Brain microvascular endothelial cell (primary cell): ENCODE data around the gene MTCL3.

Experiments
- DNase-seq: peaks from one replicate; pipeline ENCODE4 v3.0.0-alpha.2; 2020
- H3K27ac ChIP-seq: fragments of 250-450 bp; sonication (Bioruptor Pico); 2 replicates; pipeline ENCODE4 v1.5.1; 2020; ENCODE audit warnings: mild to moderate bottlenecking, moderate library complexity
- H3K27me3 ChIP-seq: fragments of 250-450 bp; sonication (Bioruptor Pico); replicated peaks from 2 replicates; pipeline ENCODE4 v1.5.1; 2020; ENCODE audit warnings: mild to moderate bottlenecking
- H3K36me3 ChIP-seq: fragments of 250-450 bp; sonication (Bioruptor Pico); replicated peaks from 2 replicates; pipeline ENCODE4 v1.5.1; 2020; ENCODE audit warnings: mild to moderate bottlenecking
- H3K4me3 ChIP-seq: 2 replicates; pipeline ENCODE4 v1.5.1; 2011; ENCODE audit warnings: low read depth, mild to moderate bottlenecking, control low read depth, low read length, moderate library complexity
- in situ Hi-C: cut with HindIII; loops from 2 replicates; pipeline ENCODE4 v1.10.0; 2017; ENCODE audit warnings: low sequenced_read_pairs, low pct_ligation_motif_present
- TF ChIP-seq, protein P1 (sequence below): IDR thresholded peaks from 2 replicates; pipeline ENCODE4 v1.5.1; 2011; ENCODE audit warnings: low read depth, mild to moderate bottlenecking, moderate library complexity, low read length, control low read depth, inconsistent platforms; ENCODE audit errors: missing control alignments

The MTCL3 gene

DNA sequence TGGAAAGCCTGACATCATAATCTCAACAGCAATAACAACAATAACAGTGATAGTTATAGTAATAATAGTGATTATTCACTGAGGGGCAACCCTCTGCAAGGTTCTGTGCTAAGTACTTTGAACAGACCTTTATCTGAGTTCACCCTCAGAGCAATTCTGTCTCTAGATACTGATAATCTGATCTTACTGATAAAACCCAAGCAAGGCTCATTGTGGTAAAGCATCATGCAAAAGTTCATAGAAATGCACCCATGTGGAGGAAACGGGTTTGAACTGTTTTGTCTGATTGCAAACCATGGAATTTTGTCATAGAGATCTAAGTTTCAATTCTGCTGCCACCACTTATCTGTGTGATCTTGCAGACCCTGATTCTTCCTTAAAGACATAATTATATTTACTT, 58.7 kb downstream of the MTCL3 start:
- Histone ChIP-seq H3K36me3 (no peaks in the 10 kb centered on the region), H3K27me3 (no peaks in the 10 kb centered on the region), H3K4me3 (no peak overlapping the region), H3K27ac (no peak overlapping the region)
- in situ Hi-C loops, result no loop called here
- DNase-seq, result no peak
- TF ChIP-seq, protein P1, sequence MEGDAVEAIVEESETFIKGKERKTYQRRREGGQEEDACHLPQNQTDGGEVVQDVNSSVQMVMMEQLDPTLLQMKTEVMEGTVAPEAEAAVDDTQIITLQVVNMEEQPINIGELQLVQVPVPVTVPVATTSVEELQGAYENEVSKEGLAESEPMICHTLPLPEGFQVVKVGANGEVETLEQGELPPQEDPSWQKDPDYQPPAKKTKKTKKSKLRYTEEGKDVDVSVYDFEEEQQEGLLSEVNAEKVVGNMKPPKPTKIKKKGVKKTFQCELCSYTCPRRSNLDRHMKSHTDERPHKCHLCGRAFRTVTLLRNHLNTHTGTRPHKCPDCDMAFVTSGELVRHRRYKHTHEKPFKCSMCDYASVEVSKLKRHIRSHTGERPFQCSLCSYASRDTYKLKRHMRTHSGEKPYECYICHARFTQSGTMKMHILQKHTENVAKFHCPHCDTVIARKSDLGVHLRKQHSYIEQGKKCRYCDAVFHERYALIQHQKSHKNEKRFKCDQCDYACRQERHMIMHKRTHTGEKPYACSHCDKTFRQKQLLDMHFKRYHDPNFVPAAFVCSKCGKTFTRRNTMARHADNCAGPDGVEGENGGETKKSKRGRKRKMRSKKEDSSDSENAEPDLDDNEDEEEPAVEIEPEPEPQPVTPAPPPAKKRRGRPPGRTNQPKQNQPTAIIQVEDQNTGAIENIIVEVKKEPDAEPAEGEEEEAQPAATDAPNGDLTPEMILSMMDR, result no peak

DNA sequence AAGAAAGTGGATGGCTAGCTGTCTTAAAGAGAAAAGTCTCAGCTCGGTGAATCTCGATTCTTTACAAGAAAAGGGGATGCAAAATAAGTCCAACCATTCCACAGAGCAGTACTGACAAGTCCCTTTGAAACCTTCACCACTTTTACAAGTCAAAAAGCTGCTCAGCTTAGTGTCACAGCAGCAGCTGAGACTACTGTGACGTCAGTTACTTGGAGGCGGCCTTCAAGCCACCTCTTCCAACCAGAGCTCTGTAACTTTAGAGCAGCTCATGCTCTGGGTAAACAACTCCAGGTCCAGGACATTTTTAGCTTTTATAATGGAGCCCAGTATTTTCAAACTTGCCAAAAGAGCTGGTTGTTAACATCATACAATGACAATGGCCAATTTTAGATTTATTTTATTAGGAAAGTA, 59.9 kb downstream of the MTCL3 start, which contains the start of gene KIAA0408:
KIAA0408 (minus strand) TSS at position 159 of the 411 bp plus-strand sequence. CDS start 5,408 bp downstream, outside the sequence.
- H3K36me3 ChIP-seq, result no peaks in the 10 kb centered on the region
- H3K27ac ChIP-seq, result peak within 1 kb of the TSS; percentile 38
- TF ChIP-seq, protein P1, result no peak
- H3K4me3 ChIP-seq, result no peak within 1 kb of the TSS
- in situ Hi-C loops, result no loop called here
- DNase-seq, result peak; percentile 59
- no peaks in the 10 kb centered on the region for H3K27me3 ChIP-seq

DNA sequence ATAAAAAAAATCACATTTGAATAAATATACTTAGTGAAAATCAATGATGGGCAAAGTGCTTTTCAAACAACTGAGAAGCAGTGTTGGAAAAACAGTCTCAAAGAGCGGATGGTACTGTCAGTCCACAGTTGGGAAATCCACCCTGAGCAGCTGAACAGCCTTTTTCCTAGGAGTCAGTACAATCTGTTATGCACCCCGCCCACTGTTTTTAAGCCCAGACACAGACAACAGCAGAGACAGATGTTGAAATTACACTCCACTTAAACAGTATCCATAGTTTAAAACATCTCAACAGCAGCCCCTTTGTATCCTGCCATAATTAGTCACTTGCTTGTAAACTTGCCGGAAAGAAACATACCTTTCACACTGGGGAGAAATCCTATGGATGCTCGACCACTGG, 60.3 kb downstream of the MTCL3 start:
- Histone ChIP-seq H3K27me3 (no peaks in the 10 kb centered on the region), H3K27ac (peak overlapping the region; percentile 38), H3K4me3 (no peak overlapping the region), H3K36me3 (no peaks in the 10 kb centered on the region)
- peak; percentile 42 for DNase-seq
- in situ Hi-C loops, result no loop called here
- TF ChIP-seq, protein P1, result no peak

DNA sequence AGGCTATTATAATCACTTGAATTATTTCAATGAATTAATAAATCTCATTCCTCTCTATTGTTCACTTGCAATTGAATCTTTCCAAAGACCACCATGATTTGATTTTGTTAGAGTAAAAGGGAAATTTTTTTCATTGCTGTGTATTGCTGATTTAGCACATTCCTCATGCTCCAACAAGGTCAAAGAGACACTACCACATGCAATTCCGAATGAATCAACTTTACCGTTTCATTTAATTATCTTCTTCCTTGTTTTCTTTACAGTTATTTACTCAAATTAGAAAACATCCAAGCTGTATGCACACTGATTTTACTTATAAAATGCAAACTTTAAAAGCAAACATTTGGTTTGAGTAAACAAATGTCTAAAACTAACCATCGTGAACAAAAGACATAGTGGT, 60.9 kb downstream of the MTCL3 start:
- no peak for DNase-seq
- H3K36me3 ChIP-seq, result no peaks in the 10 kb centered on the region
- H3K27me3 ChIP-seq, result no peaks in the 10 kb centered on the region
- in situ Hi-C loops, result no loop called here
- no peak overlapping the region for H3K27ac ChIP-seq
- TF ChIP-seq, protein P1, result no peak
- H3K4me3 ChIP-seq, result no peak overlapping the region

DNA sequence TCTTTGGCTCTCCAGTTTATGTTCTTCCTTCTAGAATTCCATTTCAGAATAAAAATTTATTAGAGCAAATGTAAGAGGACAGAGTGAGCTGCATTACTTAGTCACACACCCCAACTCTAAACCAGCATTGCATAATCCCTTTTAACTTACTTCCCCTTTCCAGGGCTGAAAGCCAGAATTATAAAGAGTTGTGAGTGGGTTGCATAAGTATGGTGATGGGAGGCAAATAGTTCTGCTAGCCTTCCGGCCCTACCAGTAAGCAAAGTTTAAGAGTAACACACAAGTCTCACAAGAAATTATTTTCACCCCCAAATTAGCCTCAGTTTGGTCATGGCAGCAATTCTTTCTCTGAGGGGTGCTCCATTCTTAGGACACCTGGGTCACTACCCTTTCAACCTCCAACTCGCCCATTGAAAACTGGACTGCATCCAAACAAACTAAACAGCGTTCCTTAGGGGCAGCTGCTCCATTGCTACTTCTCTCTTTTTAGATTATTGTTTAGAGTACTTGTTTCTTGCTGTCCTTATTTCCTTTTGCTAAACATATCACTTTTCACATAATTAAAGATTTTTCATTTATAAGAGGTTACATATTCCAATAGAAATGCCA, 61.6 kb downstream of the MTCL3 start:
- Histone ChIP-seq H3K4me3 (no peak overlapping the region), H3K27ac (no peak overlapping the region), H3K27me3 (no peaks in the 10 kb centered on the region), H3K36me3 (no peaks in the 10 kb centered on the region)
- DNase-seq, result peak; percentile 27
- in situ Hi-C loops, result no loop called here
- TF ChIP-seq, protein P1, result no peak

DNA sequence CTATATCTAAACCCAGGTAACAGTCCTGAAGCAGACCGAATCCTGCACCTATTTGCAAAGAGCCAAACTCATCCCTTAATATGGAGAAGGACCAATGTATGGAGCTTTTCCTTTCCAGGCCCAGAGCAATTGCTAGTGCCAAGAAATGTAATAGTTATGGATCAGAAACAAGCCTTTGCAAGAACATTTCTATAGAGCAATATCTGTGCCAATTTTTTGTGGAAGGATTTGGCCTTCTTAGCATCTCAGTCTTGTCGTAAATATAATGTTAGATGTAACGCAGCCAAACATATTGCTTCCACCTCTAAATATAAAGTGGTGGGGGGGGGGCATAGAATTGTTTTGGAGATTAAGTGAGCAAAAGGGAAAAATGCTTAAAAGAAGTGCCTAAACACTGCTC, 62.7 kb downstream of the MTCL3 start:
- no peak overlapping the region for H3K4me3 ChIP-seq
- in situ Hi-C loops, result no loop called here
- no peaks in the 10 kb centered on the region for H3K36me3 ChIP-seq
- TF ChIP-seq, protein P1, result no peak
- H3K27ac ChIP-seq, result no peak overlapping the region
- H3K27me3 ChIP-seq, result no peaks in the 10 kb centered on the region
- no peak for DNase-seq
